Progenitor cell of endocrine pancreas (in vitro differentiated cells): Measurements from ENCODE around the gene LILRB1. TPM values are rescaled to one million over a fixed set of nuclear protein-coding genes. Genes with fewer than 3 reads are reported as not detected.
"Not testable (repeated sequence)": the region's sequence is repeated elsewhere in the genome, so short reads cannot be mapped to it uniquely, and the experiment has no call there.

Experiments
- DNase-seq: peaks from one replicate; pipeline ENCODE4 v3.0.0; 2021; ENCODE audit warnings: low spot score; ENCODE audit not compliant: unreplicated experiment
- H3K27ac Mint-ChIP-seq: 2 replicates; pipeline ENCODE4 v1.8.0; 2021; ENCODE audit warnings: mild to moderate bottlenecking, moderate library complexity, mixed read lengths
- H3K27me3 Mint-ChIP-seq: 2 replicates; pipeline ENCODE4 v1.8.0; 2021; ENCODE audit warnings: mixed read lengths
- H3K36me3 Mint-ChIP-seq: 2 replicates; pipeline ENCODE4 v1.8.0; 2022; ENCODE audit warnings: mixed read lengths; ENCODE audit not compliant: insufficient read depth
- H3K4me1 Mint-ChIP-seq: 2 replicates; pipeline ENCODE4 v1.8.0; 2021; ENCODE audit warnings: low read depth, mixed read lengths
- H3K4me3 Mint-ChIP-seq: 2 replicates; pipeline ENCODE4 v1.8.0; 2021; ENCODE audit warnings: low read depth, mild to moderate bottlenecking, moderate library complexity, mixed read lengths
- H3K9me3 Mint-ChIP-seq: 2 replicates; pipeline ENCODE4 v1.8.0; 2021; ENCODE audit warnings: low read depth, mixed read lengths
- total RNA-seq: library from RNA; stranded (reverse); gene quantifications from 2 replicates; pipeline ENCODE4 v1.2.1, GENCODE V29; 2021
- TF ChIP-seq, protein P1 (sequence below): fragments of 200-600 bp; sonication (generic); IDR thresholded peaks from one replicate; pipeline ENCODE4 v1.5.0; 2021; ENCODE audit warnings: antibody characterized with exemption, mild to moderate bottlenecking; ENCODE audit not compliant: unreplicated experiment

Gene LILRB1
- total RNA-seq, 1 donor from 2014 or later = not detected

DNA sequence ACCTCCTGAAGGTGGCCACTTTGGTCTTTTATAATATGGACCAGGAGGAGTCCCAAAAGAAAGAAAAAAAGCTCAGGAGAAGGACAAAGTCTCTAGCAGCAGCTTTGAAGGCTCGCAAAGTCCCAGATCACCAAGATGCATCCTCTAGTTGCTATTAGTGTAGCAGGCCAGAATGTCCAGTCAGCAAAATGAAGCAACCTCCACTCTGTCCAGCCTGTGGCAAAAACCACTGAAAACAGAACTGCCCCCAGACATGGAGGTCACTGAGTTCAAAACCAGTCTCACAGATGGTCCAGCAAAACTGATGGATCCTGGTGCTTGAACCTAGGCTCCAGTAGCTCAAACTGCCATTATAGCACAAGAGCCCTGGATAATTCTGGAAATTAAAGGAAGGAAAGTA, 42.9 kb downstream of the LILRB1 start:
- no peaks in the 10 kb centered on the region for H3K4me1 Mint-ChIP-seq
- H3K4me3 Mint-ChIP-seq = no peak overlapping the region
- no peak overlapping the region for H3K27ac Mint-ChIP-seq
- no peak for DNase-seq
- TF ChIP-seq, protein P1, sequence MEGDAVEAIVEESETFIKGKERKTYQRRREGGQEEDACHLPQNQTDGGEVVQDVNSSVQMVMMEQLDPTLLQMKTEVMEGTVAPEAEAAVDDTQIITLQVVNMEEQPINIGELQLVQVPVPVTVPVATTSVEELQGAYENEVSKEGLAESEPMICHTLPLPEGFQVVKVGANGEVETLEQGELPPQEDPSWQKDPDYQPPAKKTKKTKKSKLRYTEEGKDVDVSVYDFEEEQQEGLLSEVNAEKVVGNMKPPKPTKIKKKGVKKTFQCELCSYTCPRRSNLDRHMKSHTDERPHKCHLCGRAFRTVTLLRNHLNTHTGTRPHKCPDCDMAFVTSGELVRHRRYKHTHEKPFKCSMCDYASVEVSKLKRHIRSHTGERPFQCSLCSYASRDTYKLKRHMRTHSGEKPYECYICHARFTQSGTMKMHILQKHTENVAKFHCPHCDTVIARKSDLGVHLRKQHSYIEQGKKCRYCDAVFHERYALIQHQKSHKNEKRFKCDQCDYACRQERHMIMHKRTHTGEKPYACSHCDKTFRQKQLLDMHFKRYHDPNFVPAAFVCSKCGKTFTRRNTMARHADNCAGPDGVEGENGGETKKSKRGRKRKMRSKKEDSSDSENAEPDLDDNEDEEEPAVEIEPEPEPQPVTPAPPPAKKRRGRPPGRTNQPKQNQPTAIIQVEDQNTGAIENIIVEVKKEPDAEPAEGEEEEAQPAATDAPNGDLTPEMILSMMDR = no peak
- peaks cover 3% of the 10 kb centered on the region for H3K36me3 Mint-ChIP-seq
- peaks cover 31% of the 10 kb centered on the region for H3K9me3 Mint-ChIP-seq
- H3K27me3 Mint-ChIP-seq = no peaks in the 10 kb centered on the region

DNA sequence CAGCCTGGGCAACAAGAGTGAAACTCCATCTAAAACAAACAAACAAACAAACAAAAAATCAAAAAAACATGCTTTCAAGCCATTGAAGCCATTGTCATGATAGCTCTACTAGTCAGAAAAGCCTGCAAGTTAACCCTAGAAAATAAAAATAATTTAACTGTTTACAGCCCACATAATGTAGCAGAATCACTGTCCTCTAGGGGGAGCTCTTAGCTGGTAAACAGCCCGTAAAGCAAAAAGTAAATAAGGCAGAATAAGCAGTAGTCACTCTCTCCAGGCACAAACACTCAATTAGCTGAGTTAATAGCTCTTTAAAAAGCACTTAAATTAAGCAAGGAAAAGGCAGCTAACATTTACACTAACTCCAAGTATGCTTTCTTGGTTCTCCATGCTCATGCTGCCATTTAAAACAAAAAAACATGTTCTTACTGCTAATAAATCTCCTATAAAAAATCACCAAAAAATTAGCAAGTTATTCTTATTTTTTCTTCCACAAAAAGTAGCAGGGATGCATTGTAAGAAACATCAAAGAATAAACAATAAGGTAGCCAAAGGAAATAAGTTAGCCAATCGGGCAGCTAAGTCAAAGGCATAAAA, 43.8 kb downstream of the LILRB1 start:
- Mint-ChIP-seq H3K4me3 (no peak overlapping the region), H3K4me1 (no peaks in the 10 kb centered on the region), H3K36me3 (peaks cover 2% of the 10 kb centered on the region), H3K27ac (no peak overlapping the region), H3K27me3 (no peaks in the 10 kb centered on the region), H3K9me3 (peaks cover 26% of the 10 kb centered on the region)
- TF ChIP-seq, protein P1 = peak; percentile 21
- DNase-seq = no peak

- not testable (repeated sequence) for H3K4me3 Mint-ChIP-seq, H3K27me3 Mint-ChIP-seq, DNase-seq, H3K36me3 Mint-ChIP-seq, H3K27ac Mint-ChIP-seq, H3K4me1 Mint-ChIP-seq
- TF ChIP-seq, protein P1 = peak; percentile 61
- peaks cover 15% of the 10 kb centered on the region for H3K9me3 Mint-ChIP-seq
These were observed 46.0 kb downstream of the LILRB1 start for GRCh38 chr19:54676210-54676834.

- H3K4me1 Mint-ChIP-seq = no peaks in the 10 kb centered on the region
- TF ChIP-seq, protein P1 = no peak
- H3K27ac Mint-ChIP-seq = no peak overlapping the region
- H3K9me3 Mint-ChIP-seq = peaks cover 18% of the 10 kb centered on the region
- no peak overlapping the region for H3K4me3 Mint-ChIP-seq
- H3K27me3 Mint-ChIP-seq = no peaks in the 10 kb centered on the region
- no peaks in the 10 kb centered on the region for H3K36me3 Mint-ChIP-seq
- DNase-seq = no peak
These were observed 46.9 kb downstream of the LILRB1 start for GRCh38 chr19:54677217-54677616.

GRCh38 chr19:54681596-54681995, 51.3 kb downstream of the LILRB1 start:
- H3K36me3 Mint-ChIP-seq, H3K4me1 Mint-ChIP-seq, H3K27ac Mint-ChIP-seq, DNase-seq, H3K4me3 Mint-ChIP-seq, H3K27me3 Mint-ChIP-seq: not testable (repeated sequence)
- peaks cover 38% of the 10 kb centered on the region for H3K9me3 Mint-ChIP-seq

GRCh38 chr19:54682306-54682856, 52.1 kb downstream of the LILRB1 start:
- Mint-ChIP-seq H3K36me3 (no peaks in the 10 kb centered on the region), H3K27ac (no peak overlapping the region), H3K4me1 (no peaks in the 10 kb centered on the region), H3K27me3 (no peaks in the 10 kb centered on the region), H3K9me3 (peaks cover 40% of the 10 kb centered on the region), H3K4me3 (no peak overlapping the region)
- DNase-seq = no peak
- TF ChIP-seq, protein P1 = no peak
